ENCODE measurements around the gene DCAF12.
A peak's percentile ranks its signal among the peaks of the same experiment; 100 is the strongest.

- no peak for TF ChIP-seq ZC3H11A (IDR thresholded peaks at IDR 0.05)
- TF ChIP-seq POLR2A (IDR thresholded peaks at IDR 0.05; ENCODE audit: low read length) = 0 out of 2 replicates have a peak, but pooled peaks have one; percentile 18
- TF ChIP-seq ESRRA (IDR thresholded peaks at IDR 0.05; ENCODE audit: borderline replicate concordance, low read length) = no peak
- TF ChIP-seq PHF8 (IDR thresholded peaks at IDR 0.05; ENCODE audit: borderline replicate concordance, low read depth) = no peak
These were observed 76.7 kb downstream of the DCAF12 start for GRCh38 chr9:34049630-34050384.
